Stimulated activated CD8-positive, alpha-beta memory T cell treated with anti-CD3 and anti-CD28 coated beads, Interleukin-15, amount 100 ng/mL, for 4 hours (primary cell): ENCODE measurements around the gene RBM24.
A peak's percentile ranks its signal among the peaks of the same experiment; 100 is the strongest.

ENCODE experiments used
- DNase-seq, 2 donors: peaks; one replicate each; pipeline ENCODE4 v3.0.0-alpha.2; 2020; ENCODE audit warnings: low read depth in 2 of 2

Gene RBM24

DNA sequence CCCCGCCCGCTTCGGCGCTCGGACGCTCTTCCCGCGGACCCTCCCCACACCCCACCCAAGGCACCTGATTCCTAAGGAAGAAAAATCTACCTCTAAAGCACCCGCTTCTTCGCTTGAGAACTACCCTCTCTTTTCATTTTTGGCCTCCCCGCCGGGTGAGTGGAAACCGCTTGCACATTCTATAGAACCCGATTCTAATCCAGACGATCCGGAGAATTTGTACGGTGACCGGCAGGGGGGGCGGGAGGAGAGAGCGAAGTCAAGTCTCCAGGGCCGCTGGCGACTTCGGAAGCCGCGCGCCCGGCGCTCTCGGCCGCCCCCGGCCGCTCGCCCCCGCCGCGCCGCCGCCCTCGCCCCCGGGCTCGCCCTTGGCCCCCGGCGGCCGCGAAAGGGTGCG lies at the start of gene RBM24:
RBM24 (plus strand) TSS at position 262 of the 397 bp plus-strand sequence. CDS start 221 bp downstream, outside the sequence.
- peak in 1 of 2 donors; percentile 3 for DNase-seq

DNA sequence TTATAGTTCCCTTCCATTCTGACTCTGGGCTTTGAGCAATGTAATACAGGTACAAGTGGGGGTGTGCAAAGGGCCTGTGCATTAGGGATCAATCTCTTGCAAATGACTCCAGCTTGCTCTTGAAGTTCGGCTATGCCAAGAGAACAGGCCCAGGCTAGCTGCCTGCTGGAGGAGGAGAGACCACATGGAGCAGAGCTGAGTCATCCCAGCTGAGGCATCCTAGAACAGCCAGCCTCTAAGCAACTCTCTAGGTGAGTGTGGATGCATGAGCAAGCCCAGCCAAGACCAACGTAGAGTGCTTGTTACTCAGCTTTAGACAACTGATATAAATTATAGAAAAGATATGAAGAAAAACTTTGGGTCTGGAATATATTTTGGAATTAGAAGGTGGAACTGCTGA lies 47.6 kb upstream of the RBM24 start:
- DNase-seq, result no peak

DNA sequence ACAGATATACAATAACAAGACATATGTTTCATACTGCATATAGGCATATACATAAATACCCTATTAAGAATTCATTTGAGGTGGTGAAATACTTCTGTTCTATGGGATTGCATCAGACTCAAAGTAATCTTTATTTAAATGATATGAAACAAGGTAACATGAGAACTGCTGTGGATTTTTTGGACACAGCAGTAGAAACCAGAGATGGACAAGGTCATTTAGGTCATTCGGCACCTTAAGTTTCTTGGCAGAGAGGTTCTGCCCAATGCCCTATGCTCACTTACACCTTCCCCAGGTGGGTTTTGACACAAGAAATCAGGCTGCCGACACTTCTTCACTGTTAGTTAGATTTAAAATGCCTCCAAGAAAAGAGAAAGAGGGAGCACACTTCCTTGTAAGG lies 43.9 kb upstream of the RBM24 start:
- no peak for DNase-seq

DNA sequence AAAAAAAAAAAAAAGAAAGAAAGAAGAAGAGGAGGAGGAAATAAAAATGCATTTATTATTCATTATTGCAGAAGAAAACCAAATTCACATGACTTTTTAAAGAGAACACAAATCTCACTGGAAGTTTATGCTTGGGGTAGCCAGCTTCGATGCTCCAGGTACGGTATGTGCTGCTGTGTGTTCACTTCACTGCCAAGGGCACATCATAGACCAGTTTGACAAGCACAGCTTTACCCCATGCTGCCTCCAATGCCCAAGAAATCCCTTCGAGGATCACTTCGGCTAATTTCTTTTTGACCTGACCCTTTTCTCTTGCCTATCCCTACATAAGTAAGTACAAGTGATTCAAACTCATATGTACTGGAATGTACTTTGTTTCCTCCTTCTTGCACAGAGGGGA lies 41.9 kb upstream of the RBM24 start:
- DNase-seq, result no peak

DNA sequence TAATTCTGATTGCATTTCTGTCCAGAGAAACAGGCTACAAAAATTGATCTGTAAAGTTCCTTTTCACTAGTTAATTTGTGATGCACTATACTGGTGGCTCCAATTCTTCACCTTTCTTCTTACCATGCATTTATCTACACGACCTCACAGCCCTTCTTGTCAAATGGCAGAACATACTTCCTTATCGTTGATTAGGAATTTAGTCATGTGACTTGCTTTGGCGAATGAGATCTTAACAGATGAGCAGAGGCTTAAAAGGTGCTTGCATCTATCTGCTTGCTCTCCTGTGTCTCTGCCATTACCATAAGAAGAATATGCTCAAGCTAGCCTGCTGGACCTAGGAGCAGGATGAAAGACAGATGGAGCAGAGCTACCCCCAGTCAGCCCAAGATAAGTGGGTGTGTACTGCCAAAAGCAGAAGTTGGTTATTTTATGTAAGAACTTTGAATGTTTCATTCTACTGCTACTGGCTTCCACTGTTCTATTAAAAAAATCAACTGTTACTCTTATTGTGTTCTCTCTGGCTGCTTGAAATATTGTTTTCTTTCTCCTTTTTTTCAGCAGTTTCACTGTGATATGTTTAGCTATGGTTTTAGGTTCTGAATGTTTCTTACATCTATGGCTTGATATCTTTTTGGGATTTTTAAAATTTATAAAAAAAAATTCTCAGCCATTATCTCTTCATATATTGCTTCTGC lies 40.2 kb upstream of the RBM24 start:
- no peak for DNase-seq

DNA sequence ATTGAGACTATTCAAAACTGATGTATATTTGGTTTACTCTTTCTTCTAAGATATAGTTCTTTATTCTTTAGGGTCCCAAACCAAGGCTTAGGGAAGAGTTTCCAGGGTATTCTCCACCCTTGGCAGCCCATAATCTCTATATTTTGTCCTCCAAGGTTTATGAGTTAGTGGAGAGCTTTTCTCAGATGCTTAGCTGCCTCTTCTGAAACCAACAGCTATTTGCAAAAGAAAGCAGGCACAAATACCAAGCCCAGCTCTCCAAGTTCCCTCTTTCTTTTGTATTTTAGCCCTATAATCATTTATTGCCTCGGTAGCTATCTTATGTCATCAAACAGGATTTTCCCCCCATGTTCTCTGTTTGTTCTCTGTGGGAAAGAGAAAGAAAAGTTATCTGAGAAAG lies 39.1 kb upstream of the RBM24 start:
- no peak for DNase-seq

DNA sequence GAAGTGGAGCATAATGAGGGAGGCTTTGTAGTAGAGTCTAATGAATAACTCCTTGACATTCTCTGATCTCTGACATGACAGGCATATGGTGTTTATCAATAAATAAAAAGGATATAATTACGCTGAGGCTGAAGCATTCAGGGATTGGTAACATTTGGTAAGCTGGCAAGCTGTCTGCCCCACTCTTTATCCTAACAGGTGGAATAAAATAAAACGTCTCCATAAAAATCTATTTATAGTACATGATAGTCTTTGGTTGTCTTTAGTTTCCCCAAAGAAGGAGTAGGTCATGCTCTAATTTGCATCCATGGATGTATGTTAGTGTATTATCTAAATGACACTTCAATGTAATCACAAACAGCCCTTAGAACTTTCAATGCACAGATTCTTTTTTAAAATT lies 30.9 kb upstream of the RBM24 start:
- DNase-seq, result no peak

DNA sequence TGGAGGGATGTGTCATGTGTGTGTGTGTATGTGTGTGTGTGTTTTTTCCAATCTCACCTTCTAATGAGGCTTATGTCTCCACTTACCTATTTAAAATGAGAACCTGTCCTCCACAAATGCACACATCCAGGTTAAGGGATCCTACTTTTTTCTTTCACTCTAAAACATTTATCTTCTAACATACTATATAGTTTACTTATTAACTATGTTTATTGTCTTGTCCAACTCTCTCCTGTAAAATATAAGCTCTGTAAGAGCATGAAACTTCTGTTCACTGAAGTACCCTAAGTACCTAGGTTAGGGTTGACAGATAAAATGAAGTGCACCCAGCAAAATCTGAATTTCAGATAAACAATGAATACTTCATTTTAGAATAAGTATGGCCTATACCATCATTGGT lies 29.2 kb upstream of the RBM24 start:
- DNase-seq, result no peak

DNA sequence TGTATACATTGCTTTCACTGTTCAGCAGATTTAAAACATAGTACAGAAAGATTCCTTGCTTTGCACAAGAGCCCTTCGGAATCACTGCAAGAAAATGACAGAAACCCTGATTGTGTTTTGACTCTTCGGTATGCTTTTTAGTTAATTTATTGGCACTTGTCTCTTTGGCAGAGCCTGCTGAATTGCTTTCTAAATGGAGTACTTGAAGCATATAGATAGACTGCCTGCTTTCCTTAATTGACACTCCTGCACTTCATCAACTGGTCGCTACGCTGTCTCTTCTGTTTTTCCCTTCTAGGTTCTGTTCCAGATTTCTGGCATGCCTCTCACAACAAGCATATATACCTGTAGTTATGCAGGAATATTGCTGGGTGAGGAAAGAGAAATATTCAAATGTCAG lies 22.4 kb upstream of the RBM24 start:
- no peak for DNase-seq

DNA sequence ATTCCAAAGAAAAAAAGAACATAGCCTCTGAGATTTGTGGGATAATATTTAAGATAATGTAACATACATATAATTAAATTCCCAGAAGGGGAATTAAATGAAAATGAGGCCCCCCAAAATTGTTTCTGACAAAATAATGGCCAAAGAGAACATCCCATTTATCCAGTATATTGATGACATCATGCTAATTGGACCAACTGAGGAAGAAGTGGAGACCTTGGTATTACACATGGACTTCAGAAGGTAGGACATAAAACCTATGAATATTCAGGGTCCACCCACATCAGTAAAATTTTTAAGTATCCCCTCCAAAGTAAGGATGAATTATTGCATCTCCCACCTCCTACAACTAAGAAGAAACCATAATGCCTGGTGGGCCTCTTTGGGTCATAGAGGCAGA lies 15.6 kb upstream of the RBM24 start:
- no peak for DNase-seq

DNA sequence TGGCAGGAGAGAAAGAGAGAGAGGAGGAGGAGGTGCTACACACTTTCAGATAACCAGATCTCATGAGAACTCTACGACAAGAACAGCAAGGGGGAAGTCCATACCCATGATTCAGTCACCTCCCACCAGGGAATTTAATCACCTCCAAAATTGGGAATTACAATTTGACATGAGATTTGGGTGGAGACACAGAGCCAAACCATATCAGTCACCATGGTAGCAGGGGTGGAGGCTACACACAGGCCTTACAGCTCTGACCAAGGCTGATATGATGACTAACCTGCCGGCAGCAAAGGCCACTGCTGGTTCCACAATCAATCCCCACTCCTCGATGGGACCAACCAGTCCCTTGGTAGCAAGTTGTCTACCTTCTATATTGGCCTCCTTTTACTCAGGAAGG lies 13.6 kb upstream of the RBM24 start:
- no peak for DNase-seq

DNA sequence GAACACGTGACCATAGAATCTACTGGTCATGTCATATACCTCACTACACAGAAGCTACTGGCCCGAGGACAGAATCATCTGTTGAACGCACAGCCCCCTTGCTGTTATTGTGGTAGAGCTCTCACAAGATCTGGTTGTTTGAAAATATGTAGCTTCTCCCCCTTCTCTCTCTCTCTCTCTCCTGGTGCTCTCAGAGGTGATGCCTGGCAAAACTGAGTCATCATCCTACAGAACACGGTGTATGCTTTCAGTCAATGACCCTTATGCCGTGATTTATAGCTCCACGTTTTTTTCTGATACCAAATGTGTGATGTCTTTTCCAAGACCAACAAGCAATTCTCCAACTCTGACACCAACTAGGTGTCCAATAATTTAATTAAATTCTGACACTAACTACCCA lies 13.0 kb upstream of the RBM24 start:
- no peak for DNase-seq

DNA sequence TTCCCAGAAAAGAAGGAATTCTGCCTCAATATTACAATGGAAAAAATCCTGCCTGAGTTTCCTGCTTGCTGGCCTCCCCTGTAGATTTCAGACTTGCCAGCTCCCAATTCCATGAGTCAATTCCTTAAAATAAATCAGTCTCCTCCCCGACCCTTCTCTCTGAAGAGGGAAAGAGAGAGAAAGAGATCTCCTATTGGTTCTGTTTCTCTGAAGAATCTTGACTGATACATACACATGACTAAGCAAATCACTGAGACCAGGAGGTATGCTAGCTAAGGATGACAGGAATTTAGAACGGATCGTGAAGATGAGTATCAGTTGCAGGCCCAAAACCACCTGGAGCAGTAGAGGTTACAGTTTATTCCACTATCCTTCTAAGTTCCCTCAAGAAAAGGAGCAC lies 11.3 kb upstream of the RBM24 start:
- no peak for DNase-seq

DNA sequence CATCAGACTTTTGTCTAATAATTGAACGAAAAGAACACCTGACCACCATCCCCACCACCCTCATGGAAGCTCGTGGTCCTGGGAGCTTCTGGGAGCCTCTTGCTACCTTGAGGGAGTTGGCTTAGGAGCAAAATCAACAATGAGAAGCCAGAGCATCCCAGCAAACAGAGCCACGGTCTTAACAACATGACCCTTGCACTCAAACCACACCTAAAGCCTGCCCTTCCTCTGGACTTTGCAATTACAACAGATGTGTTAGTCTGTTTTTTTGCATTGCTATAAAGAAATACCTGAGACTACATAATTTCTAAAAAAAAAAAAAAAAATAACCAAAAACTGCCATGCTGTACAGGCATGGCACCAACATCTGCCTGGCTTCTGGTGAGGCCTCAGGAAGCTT lies 9.5 kb upstream of the RBM24 start:
- no peak for DNase-seq

DNA sequence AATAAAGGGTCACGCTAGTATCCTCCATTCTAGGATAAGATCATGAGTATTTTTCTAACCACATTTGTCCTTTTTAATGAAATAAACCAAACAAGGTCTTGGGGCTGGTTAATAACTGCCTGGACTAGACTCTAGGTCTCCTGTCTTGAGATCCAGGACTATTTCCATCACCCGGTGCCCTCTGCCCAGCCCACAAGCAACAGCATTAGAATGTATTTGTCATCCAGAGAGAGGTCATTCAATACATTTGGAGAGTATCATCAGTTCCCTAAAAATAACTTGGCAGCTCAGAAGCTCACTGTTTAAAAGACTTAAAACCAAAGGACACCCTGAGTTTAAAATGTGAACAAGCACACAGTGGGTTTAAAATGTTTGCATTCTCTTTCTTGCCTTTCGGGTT lies 4.4 kb upstream of the RBM24 start:
- no peak for DNase-seq

DNA sequence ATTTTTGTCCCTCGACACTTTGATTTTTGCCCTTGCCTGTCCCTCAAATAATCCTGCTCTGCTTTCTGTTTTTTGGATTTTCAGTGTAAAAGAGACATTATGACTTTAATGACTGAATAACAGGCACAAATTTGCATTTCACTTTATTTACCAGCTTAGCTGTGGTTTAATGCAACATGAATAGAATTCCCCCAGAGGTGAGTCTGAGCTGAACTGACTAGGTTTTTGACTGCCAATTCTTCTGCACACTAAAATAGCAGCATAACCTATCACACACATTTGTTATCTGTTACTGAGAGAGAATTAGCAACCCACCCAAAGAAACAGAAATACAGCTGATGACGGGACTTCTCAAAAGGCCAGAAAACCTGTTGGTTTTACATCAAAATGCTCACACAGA lies 3.9 kb upstream of the RBM24 start:
- no peak for DNase-seq

DNA sequence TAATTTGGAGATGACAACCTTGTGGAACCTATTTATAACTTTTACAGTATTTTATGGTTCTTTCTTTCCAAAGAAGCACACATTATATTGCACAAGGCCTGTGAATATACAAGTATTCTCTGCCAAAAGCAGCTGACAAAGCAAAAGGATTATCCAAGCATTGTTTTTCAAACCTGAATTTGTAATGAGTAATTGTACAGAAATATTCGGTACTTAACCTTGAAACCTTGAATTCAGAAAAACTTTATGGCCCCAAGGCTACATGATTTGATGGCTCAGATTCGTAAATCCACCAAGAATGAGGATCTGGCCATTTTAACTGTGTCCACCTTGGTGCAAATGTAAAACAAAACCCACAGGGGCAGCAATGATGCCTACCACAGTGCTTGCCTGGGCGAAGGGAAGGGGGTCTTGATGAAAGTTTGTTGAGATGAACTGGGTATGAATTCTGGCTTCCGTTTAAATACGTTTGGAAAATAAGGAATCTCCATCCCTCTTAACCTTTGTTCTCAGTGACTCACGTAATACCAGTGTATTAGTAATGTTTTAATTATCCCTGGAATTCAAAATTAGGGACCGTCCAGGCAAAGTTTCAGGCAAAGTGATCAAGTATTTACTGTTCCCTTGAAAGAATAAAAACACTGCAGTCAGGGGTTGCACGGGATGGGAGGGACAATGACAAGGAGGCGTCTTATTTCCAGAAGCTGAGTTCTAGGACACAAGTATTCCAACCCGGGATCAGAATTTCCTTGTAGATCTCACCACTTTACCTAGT lies 2.7 kb upstream of the RBM24 start:
- DNase-seq, result no peak

DNA sequence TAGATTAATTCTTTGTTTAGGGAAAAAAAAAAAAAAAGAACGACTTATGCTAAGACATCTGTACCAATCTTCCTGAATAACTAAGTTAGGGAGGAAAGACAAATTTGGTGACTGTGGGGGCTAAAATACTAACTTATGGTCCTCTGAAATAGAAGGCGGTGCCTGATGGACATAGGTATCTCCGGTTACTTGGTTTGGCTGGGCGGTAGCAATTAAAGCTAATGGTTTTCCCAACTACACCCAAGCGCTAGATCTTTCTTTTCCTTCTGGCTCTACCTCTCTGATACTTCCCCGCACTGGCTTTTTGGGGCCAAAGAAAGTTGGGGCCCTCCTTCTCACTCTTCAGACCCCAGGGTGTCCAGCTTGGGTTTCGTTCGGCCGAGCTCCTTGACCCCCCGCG lies 1.0 kb upstream of the RBM24 start:
- DNase-seq, result no peak

DNA sequence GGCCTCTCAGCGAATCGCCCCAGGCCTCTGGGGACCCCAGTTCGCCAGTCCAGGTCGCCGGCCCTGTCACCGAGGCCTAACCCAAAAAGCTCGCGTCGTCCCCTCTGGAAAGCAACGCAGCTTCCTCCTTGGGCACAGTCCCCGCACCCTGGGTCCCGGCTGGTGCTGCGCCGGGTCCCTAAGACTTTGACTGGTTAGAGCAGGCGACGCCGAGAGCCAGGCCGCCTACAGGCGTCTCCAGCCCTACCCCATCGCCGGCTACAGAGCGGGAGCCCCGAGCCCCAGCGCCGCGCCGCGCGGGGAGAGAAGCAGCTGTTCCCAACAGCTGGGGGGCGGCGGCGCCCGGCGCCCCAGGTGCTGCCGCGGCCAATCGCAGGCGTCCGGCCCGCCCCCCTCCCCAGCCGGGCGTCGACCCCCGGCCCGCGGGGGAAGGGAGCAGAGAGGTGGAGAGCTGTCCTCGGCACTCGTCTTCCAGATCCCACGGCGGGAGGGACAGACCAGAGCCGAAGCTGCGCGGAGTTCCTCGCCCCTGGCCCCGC lies 540 bp upstream of the RBM24 start:
- no peak for DNase-seq

DNA sequence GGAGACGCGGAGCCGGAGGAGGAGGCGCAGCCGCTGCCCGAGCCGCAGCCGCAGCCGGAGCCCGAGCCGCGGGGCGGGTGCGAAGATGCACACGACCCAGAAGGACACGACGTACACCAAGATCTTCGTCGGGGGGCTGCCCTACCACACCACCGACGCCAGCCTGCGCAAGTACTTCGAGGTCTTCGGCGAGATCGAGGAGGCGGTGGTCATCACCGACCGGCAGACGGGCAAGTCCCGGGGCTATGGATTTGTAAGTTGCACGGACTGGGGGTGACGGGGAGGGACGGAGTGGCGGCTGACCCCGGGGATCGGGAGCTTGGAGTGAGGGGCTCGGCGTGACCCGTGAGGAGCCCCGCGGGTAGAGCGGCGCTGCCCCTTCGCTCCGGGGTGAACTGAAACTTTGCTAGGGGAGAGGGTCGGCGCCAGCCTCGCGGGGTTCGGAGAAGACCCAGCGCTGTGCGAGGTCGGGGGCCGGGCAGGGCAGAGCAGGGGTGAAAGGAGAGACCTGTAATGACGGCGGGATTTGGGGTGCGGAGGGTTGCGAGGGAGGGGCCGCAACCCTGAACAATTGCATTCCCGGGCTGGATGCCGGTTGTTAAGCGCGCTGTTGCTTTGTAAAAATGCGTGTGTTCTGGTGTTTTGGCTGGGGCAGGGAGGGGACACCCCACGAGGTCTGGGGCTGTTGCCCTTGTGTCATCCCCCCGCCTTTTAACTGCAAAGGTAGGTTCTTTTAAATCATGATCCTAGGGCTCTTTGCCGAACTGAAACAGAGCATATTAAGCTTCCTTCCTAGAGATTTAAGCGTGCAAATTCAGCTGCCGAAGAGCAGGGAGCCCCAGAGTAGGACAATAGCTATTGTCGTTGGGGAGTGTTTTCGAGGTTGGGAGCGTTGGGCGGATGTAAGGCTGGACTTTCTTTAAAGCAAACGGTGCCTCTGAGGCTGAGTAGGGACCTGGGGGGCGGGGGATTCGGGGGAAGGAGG lies 628 bp downstream of the RBM24 start:
- no peak for DNase-seq

DNA sequence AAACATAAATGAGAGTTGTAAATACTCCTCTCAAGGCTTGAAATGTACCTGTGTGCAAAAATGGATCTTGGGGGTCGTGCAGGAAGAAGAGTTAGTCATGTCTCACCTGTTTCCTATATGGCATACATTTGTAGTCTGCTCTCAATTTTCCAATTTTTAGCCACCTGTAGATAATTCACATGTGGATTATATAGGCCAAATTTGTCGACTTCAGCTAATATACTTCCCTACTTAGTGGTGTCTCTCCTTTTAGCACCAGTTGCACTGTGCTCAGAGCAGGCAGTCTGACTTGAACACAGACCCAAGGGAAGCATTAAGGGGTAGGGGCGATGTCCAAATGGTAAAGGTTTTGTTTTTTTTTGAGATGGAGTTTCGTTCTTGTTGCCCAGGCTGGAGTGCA lies 1.9 kb downstream of the RBM24 start:
- no peak for DNase-seq

DNA sequence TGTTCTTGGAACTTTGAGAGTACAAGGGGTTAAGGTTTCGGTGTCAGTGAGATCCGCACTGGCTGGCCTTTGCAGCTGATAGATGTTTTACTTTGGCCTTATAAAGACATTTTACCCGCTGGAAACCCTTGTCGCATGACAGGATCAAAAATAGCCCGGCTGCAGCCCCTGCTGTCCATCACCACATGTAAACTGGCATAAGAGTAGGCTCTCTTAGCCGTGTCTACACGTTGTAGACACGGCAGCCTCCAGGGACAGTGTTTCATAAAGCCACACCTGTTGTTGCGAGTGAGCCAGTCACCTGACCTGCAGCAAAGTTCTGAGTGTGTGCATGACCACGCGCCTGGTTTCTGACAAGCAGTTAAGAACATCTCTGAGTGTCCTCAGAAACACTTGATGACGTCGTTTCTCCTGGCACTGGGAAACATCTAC lies 8.5 kb downstream of the RBM24 start:
- no peak for DNase-seq
